ENCODE results near the gene TSHZ2. TPM values are rescaled to one million over a fixed set of nuclear protein-coding genes. Genes with fewer than 3 reads are reported as not detected.

TSHZ2 gene
- total RNA-seq, 6 experiments from 2014 or later = not detected

GRCh38 chr20:53116733-53117132 is 144.6 kb downstream of the TSHZ2 start:
- no peak overlapping the region for H3K27ac Mint-ChIP-seq
- DNase-seq = no peak
- H3K4me3 Mint-ChIP-seq = no peak overlapping the region
- H3K36me3 Mint-ChIP-seq (ENCODE audit: low read depth) = no peaks in the 10 kb centered on the region
- peaks cover 33% of the 10 kb centered on the region for H3K9me3 Mint-ChIP-seq
- TF ChIP-seq, protein P1, sequence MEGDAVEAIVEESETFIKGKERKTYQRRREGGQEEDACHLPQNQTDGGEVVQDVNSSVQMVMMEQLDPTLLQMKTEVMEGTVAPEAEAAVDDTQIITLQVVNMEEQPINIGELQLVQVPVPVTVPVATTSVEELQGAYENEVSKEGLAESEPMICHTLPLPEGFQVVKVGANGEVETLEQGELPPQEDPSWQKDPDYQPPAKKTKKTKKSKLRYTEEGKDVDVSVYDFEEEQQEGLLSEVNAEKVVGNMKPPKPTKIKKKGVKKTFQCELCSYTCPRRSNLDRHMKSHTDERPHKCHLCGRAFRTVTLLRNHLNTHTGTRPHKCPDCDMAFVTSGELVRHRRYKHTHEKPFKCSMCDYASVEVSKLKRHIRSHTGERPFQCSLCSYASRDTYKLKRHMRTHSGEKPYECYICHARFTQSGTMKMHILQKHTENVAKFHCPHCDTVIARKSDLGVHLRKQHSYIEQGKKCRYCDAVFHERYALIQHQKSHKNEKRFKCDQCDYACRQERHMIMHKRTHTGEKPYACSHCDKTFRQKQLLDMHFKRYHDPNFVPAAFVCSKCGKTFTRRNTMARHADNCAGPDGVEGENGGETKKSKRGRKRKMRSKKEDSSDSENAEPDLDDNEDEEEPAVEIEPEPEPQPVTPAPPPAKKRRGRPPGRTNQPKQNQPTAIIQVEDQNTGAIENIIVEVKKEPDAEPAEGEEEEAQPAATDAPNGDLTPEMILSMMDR (IDR thresholded peaks at IDR 0.05) = no peak
- no peaks in the 10 kb centered on the region for H3K27me3 Mint-ChIP-seq (ENCODE audit: insufficient read depth)
- no peaks in the 10 kb centered on the region for H3K4me1 Mint-ChIP-seq (ENCODE audit: low read depth)

DNA sequence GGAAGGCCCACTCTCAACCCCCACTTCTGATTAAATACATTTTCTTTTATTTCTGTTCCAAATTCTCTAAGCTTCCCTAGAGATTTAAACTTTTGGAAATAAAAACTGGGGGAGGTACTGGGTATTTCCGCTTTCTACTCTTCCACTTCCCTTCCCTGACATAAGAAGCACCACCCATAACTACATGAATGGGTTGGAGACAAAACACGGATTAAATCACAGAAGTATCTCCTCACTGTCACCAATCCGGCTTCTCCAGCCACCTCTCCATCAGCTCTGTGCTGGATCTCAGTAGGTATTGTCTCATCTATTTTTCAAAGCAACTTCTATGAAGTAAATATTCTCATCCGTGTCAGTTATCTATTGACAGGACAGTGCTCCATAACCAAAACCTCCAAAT is 150.7 kb downstream of the TSHZ2 start:
- Mint-ChIP-seq H3K4me1 (ENCODE audit: low read depth) (no peaks in the 10 kb centered on the region), H3K4me3 (no peak overlapping the region), H3K9me3 (peaks cover 55% of the 10 kb centered on the region), H3K27ac (no peak overlapping the region), H3K27me3 (ENCODE audit: insufficient read depth) (no peaks in the 10 kb centered on the region), H3K36me3 (ENCODE audit: low read depth) (no peaks in the 10 kb centered on the region; the same call in 1 of the 2 replicates)
- TF ChIP-seq, protein P1 (IDR thresholded peaks at IDR 0.05) = no peak
- no peak for DNase-seq

DNA sequence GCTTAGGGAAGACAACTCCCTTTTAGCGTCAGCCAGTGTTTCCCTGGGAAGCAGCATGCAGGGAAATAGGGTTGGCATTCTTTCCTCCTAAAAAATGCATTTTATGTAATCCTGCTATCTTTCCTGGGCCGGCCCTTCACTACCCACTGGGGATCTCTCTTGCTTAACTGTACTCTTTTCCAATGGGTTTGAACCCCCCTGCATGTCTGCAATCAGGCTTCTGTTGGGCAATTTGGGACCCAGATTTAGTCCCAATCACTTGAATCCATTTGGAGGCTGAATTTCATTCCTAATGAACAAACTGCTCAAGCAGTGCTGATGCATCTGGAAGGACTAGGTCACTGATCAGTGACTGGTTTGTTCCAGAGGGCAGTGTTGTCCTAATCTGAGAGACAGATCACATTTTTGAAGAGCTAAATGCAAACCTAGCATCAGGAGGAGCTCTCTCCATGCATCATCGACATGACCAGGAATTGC is 152.0 kb downstream of the TSHZ2 start:
- no peaks in the 10 kb centered on the region; the same call in 1 of the 2 replicates for H3K36me3 Mint-ChIP-seq (ENCODE audit: low read depth)
- TF ChIP-seq, protein P1 (IDR thresholded peaks at IDR 0.05) = no peak
- H3K27ac Mint-ChIP-seq = no peak overlapping the region
- peaks cover 49% of the 10 kb centered on the region for H3K9me3 Mint-ChIP-seq
- no peaks in the 10 kb centered on the region for H3K4me1 Mint-ChIP-seq (ENCODE audit: low read depth)
- H3K27me3 Mint-ChIP-seq (ENCODE audit: insufficient read depth) = no peaks in the 10 kb centered on the region
- no peak for DNase-seq
- H3K4me3 Mint-ChIP-seq = no peak overlapping the region

GRCh38 chr20:53124803-53125202 is 152.6 kb downstream of the TSHZ2 start:
- Mint-ChIP-seq H3K27ac (no peak overlapping the region), H3K4me1 (ENCODE audit: low read depth) (no peaks in the 10 kb centered on the region), H3K27me3 (ENCODE audit: insufficient read depth) (no peaks in the 10 kb centered on the region), H3K36me3 (ENCODE audit: low read depth) (no peaks in the 10 kb centered on the region; the same call in 1 of the 2 replicates), H3K4me3 (no peak overlapping the region), H3K9me3 (peaks cover 53% of the 10 kb centered on the region)
- TF ChIP-seq, protein P1 (IDR thresholded peaks at IDR 0.05) = no peak
- DNase-seq = no peak

- no peak overlapping the region for H3K27ac Mint-ChIP-seq
- H3K4me3 Mint-ChIP-seq = no peak overlapping the region
Measured at GRCh38 chr20:53126185-53126584, 154.0 kb downstream of the TSHZ2 start.

More at GRCh38 chr20:53126185-53126584, 154.0 kb downstream of the TSHZ2 start:
- no peaks in the 10 kb centered on the region; the same call in 1 of the 2 replicates for H3K36me3 Mint-ChIP-seq (ENCODE audit: low read depth)
- no peaks in the 10 kb centered on the region for H3K27me3 Mint-ChIP-seq (ENCODE audit: insufficient read depth)
- H3K4me1 Mint-ChIP-seq (ENCODE audit: low read depth) = no peaks in the 10 kb centered on the region
- H3K9me3 Mint-ChIP-seq = peaks cover 56% of the 10 kb centered on the region
- TF ChIP-seq, protein P1 (IDR thresholded peaks at IDR 0.05) = no peak
- DNase-seq = no peak
